ENCODE results near the gene XPO6.

GRCh38 chr16:28205117-28205899, 6.5 kb downstream of the XPO6 start:
- TF ChIP-seq CTCF (IDR thresholded peaks at IDR 0.05) = no peak
- no peak for TF ChIP-seq POLR2A (IDR thresholded peaks at IDR 0.05)

Measured in testis (tissue), 2 donors.